Endothelial cell of umbilical vein (primary cell): Measurements from ENCODE around the gene CZIB.

ENCODE experiments used
- CTCF ChIP-seq, 2 donors: IDR thresholded peaks; 1 replicate in 1 of 2; 2 replicates in 1 of 2; pipeline ENCODE4 v1.5.1; 2011; ENCODE audit warnings: low read length in 2 of 2, mild to moderate bottlenecking in 2 of 2, moderate library complexity in 2 of 2, control low read depth in 1 of 2, inconsistent platforms in 1 of 2, low read depth in 1 of 2; ENCODE audit not compliant: insufficient read depth in 1 of 2; ENCODE audit errors: extremely low read depth in 1 of 2
- EZH2 ChIP-seq: IDR thresholded peaks from 2 replicates; pipeline ENCODE4 v1.6.1; 2012; ENCODE audit warnings: borderline replicate concordance, low read depth, mild to moderate bottlenecking, moderate library complexity, low read length, inconsistent platforms; ENCODE audit not compliant: severe bottlenecking
- MAX ChIP-seq: IDR thresholded peaks from 2 replicates; pipeline ENCODE4 v1.6.1; 2011; ENCODE audit not compliant: insufficient read depth, insufficient read length

- TF ChIP-seq CTCF (IDR thresholded peaks at IDR 0.05; ENCODE audit: extremely low read depth in 1 of 2, insufficient read depth in 1 of 2, low read depth in 1 of 2, low read length in 2 of 2) (no peak), EZH2 (no peak), MAX (no peak)
Measured at GRCh38 chr1:53176452-53177208, 43.8 kb downstream of the CZIB start.
